CD8-positive, alpha-beta memory T cell (primary cell): ENCODE measurements around the gene PTPN23. TPM values are rescaled to one million over a fixed set of nuclear protein-coding genes. Genes with fewer than 3 reads are reported as not detected.

Experiments
- CTCF ChIA-PET: fragments of 350-600 bp; sonication (Branson Sonifier 250); formaldehyde crosslinking; loops from one replicate; lab custom pipeline; 2021; ENCODE audit warnings: antibody characterized with exemption; lab: Charles Lee
- POLR2A ChIA-PET: fragments of 350-600 bp; sonication (Branson Sonifier 250); formaldehyde crosslinking; loops from one replicate; lab custom pipeline; 2021; ENCODE audit warnings: antibody characterized with exemption; lab: Charles Lee
- DNase-seq, 5 donors: peaks; one replicate each; pipeline versions ENCODE4 v3.0.0 to v3.0.0-alpha.2; 2020 to 2022; ENCODE audit warnings: mixed read lengths in 1 of 5
- H3K27ac ChIP-seq: one replicate; pipeline ENCODE4 v1.7.0; 2013; ENCODE audit warnings: low read depth, mild to moderate bottlenecking, low read length, moderate library complexity
- H3K27me3 ChIP-seq: 2 replicates; pipeline ENCODE4 v1.7.0; 2013; ENCODE audit warnings: low read length, mild to moderate bottlenecking; ENCODE audit not compliant: insufficient read depth, poor library complexity, severe bottlenecking
- H3K36me3 ChIP-seq: 2 replicates; pipeline ENCODE4 v1.7.0; 2013; ENCODE audit warnings: mild to moderate bottlenecking, low read length, moderate library complexity; ENCODE audit not compliant: insufficient read depth
- H3K4me1 ChIP-seq: 2 replicates; pipeline ENCODE4 v1.7.0; 2013; ENCODE audit warnings: mild to moderate bottlenecking, low read length, moderate library complexity; ENCODE audit not compliant: insufficient read depth
- H3K4me3 ChIP-seq: 2 replicates; pipeline ENCODE4 v1.7.0; 2013; ENCODE audit warnings: mild to moderate bottlenecking, low read length
- H3K9me3 ChIP-seq: 2 replicates; pipeline ENCODE4 v1.7.0; 2013; ENCODE audit warnings: mild to moderate bottlenecking, low read length
- H3K27ac Mint-ChIP-seq, 8 donors: one replicate each; pipeline ENCODE4 v1.8.0; 2020 to 2021; ENCODE audit warnings: mixed read lengths in 8 of 8, mild to moderate bottlenecking in 6 of 8, inconsistent platforms in 3 of 8, moderate library complexity in 3 of 8
- H3K27me3 Mint-ChIP-seq, 2 donors: one replicate each; pipeline ENCODE4 v1.8.0; 2020 to 2021; ENCODE audit warnings: mixed read lengths in 2 of 2, mild to moderate bottlenecking in 1 of 2, moderate library complexity in 1 of 2
- H3K36me3 Mint-ChIP-seq, 3 donors: one replicate each; pipeline ENCODE4 v1.8.0; 2020 to 2021; ENCODE audit warnings: mixed read lengths in 3 of 3, inconsistent platforms in 1 of 3, mild to moderate bottlenecking in 1 of 3
- H3K4me1 Mint-ChIP-seq, 3 donors: one replicate each; pipeline ENCODE4 v1.8.0; 2020 to 2021; ENCODE audit warnings: mixed read lengths in 3 of 3, inconsistent platforms in 1 of 3, mild to moderate bottlenecking in 1 of 3
- H3K4me3 Mint-ChIP-seq, 7 donors: one replicate each; pipeline ENCODE4 v1.8.0; 2020 to 2021; ENCODE audit warnings: mixed read lengths in 7 of 7, mild to moderate bottlenecking in 6 of 7, moderate library complexity in 4 of 7, inconsistent platforms in 2 of 7
- H3K9me3 Mint-ChIP-seq, 5 donors: one replicate each; pipeline ENCODE4 v1.8.0; 2020 to 2022; ENCODE audit warnings: mixed read lengths in 5 of 5, mild to moderate bottlenecking in 3 of 5, moderate library complexity in 2 of 5, inconsistent platforms in 1 of 5
- polyA plus RNA-seq: library from polyadenylated mRNA; unstranded; fragments of 300-500 nt; fragmentation: Illumina TruSeq; gene quantifications from one replicate; pipeline ENCODE4 v1.2.3, GENCODE V29; 2021
- total RNA-seq, 2 experiments: library from RNA; stranded (reverse); gene quantifications; one replicate each; pipeline ENCODE4 v1.2.3, GENCODE V29; 2021

Gene PTPN23, protein sequence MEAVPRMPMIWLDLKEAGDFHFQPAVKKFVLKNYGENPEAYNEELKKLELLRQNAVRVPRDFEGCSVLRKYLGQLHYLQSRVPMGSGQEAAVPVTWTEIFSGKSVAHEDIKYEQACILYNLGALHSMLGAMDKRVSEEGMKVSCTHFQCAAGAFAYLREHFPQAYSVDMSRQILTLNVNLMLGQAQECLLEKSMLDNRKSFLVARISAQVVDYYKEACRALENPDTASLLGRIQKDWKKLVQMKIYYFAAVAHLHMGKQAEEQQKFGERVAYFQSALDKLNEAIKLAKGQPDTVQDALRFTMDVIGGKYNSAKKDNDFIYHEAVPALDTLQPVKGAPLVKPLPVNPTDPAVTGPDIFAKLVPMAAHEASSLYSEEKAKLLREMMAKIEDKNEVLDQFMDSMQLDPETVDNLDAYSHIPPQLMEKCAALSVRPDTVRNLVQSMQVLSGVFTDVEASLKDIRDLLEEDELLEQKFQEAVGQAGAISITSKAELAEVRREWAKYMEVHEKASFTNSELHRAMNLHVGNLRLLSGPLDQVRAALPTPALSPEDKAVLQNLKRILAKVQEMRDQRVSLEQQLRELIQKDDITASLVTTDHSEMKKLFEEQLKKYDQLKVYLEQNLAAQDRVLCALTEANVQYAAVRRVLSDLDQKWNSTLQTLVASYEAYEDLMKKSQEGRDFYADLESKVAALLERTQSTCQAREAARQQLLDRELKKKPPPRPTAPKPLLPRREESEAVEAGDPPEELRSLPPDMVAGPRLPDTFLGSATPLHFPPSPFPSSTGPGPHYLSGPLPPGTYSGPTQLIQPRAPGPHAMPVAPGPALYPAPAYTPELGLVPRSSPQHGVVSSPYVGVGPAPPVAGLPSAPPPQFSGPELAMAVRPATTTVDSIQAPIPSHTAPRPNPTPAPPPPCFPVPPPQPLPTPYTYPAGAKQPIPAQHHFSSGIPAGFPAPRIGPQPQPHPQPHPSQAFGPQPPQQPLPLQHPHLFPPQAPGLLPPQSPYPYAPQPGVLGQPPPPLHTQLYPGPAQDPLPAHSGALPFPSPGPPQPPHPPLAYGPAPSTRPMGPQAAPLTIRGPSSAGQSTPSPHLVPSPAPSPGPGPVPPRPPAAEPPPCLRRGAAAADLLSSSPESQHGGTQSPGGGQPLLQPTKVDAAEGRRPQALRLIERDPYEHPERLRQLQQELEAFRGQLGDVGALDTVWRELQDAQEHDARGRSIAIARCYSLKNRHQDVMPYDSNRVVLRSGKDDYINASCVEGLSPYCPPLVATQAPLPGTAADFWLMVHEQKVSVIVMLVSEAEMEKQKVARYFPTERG (N-terminal part only)
- total RNA-seq: 10 to 100 TPM; 30.5 to 36.1 TPM
- 4.4 TPM for polyA plus RNA-seq

GRCh38 chr3:47380601-47381316, at the start of gene PTPN23:
TSS of gene PTPN23 (plus strand) at chr3:47381021. CDS start at chr3:47381097, 76 bp downstream.
- Mint-ChIP-seq H3K4me3 (peak within 1 kb of the TSS; percentile 88 to 100 (median 99)), H3K36me3 (peaks cover 0 to 30% (median 3%) of the 10 kb centered on the region in 3 donors), H3K4me1 (peaks cover 36 to 57% (median 38%) of the 10 kb centered on the region in 3 donors), H3K27ac (peak within 1 kb of the TSS; percentile 88 to 100 (median 100)), H3K9me3 (no peaks in the 10 kb centered on the region), H3K27me3 (peaks cover 0 to 1% of the 10 kb centered on the region in 2 donors)
- CTCF ChIA-PET: interaction anchor here (0.6 to 1.3 kb wide), 3 partner anchors 40 to 1873 kb away, joined by 4 read pairs; no protein-coding TSS in a partner anchor
- H3K4me1 ChIP-seq: peaks cover 28% of the 10 kb centered on the region
- H3K27me3 ChIP-seq: no peaks in the 10 kb centered on the region
- H3K36me3 ChIP-seq: no peaks in the 10 kb centered on the region
- POLR2A ChIA-PET: interaction anchor here (0.9 to 1.7 kb wide), 3 partner anchors 133 to 400 kb away, joined by 3 to 6 read pairs (median 4); partner anchors contain the start of genes ELP6, SETD2 and SMARCC1
- DNase-seq: peak; percentile 98 to 99 (median 99)
- H3K9me3 ChIP-seq: no peaks in the 10 kb centered on the region
- peak within 1 kb of the TSS; percentile 78 for H3K4me3 ChIP-seq
- peak within 1 kb of the TSS; percentile 98 for H3K27ac ChIP-seq

- no peak for DNase-seq
- Mint-ChIP-seq H3K27ac (peak overlapping the region in 2 of 8 donors; percentile 3 to 35), H3K4me1 (no peaks in the 10 kb centered on the region), H3K36me3 (peaks cover 10 to 89% (median 37%) of the 10 kb centered on the region in 3 donors), H3K27me3 (peaks cover 0 to 2% of the 10 kb centered on the region in 2 donors), H3K9me3 (no peaks in the 10 kb centered on the region), H3K4me3 (no peak overlapping the region)
- H3K4me3 ChIP-seq: no peak overlapping the region
- no peaks in the 10 kb centered on the region for H3K9me3 ChIP-seq
- ChIA-PET POLR2A (no interaction called here), CTCF (no interaction called here)
- peaks cover 61% of the 10 kb centered on the region for H3K36me3 ChIP-seq
- H3K27ac ChIP-seq: no peak overlapping the region
- no peaks in the 10 kb centered on the region for H3K4me1 ChIP-seq
- H3K27me3 ChIP-seq: no peaks in the 10 kb centered on the region
Observed at GRCh38 chr3:47333907-47334306, 46.9 kb upstream of the PTPN23 start.

GRCh38 chr3:47337656-47338055, 43.2 kb upstream of the PTPN23 start:
- CTCF ChIA-PET: no interaction called here
- peaks cover 2 to 92% (median 35%) of the 10 kb centered on the region in 3 donors for H3K36me3 Mint-ChIP-seq

DNA sequence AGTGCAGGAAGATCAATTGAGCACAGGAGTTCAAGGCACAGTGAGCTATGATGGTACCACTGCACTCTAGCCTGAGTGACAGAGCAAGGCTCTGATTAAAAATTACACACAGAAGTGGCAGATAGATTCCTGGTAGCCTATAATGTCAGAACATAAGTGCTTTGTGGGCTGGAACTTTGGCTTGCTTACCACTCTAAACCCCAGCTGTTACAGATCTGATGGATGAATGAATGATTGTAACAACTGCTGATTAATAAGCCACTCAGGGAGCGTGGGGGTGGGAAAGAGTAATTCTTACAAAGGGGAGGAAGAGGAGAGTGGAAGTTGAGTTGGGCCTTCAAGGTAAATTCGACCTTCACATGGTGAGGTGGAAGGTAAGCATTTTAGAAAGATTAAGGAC, 40.9 kb upstream of the PTPN23 start:
- Histone ChIP-seq H3K27me3 (no peaks in the 10 kb centered on the region), H3K36me3 (peaks cover 25% of the 10 kb centered on the region), H3K27ac (no peak overlapping the region), H3K4me3 (no peak overlapping the region), H3K9me3 (no peaks in the 10 kb centered on the region), H3K4me1 (no peaks in the 10 kb centered on the region)
- no peak overlapping the region for H3K4me3 Mint-ChIP-seq
- H3K27me3 Mint-ChIP-seq: no peaks in the 10 kb centered on the region
- ChIA-PET POLR2A (no interaction called here), CTCF (interaction anchor here (1.0 to 1.6 kb wide), 2 partner anchors 16 to 474 kb away, joined by 3 to 4 read pairs; no protein-coding TSS in a partner anchor)
- H3K27ac Mint-ChIP-seq: peak overlapping the region in 3 of 8 donors; percentile 17 to 59 (median 25)
- H3K4me1 Mint-ChIP-seq: peaks cover 0 to 4% (median 0%) of the 10 kb centered on the region in 3 donors
- no peak for DNase-seq
- no peaks in the 10 kb centered on the region for H3K9me3 Mint-ChIP-seq
- peaks cover 0 to 92% (median 27%) of the 10 kb centered on the region in 3 donors for H3K36me3 Mint-ChIP-seq

More at GRCh38 chr3:47337656-47338055, 43.2 kb upstream of the PTPN23 start:
- Histone ChIP-seq H3K27me3 (no peaks in the 10 kb centered on the region), H3K9me3 (no peaks in the 10 kb centered on the region), H3K36me3 (peaks cover 47% of the 10 kb centered on the region), H3K4me1 (no peaks in the 10 kb centered on the region), H3K4me3 (no peak overlapping the region), H3K27ac (no peak overlapping the region)
- DNase-seq: no peak
- H3K4me1 Mint-ChIP-seq: peaks cover 0 to 4% (median 0%) of the 10 kb centered on the region in 3 donors
- POLR2A ChIA-PET: no interaction called here
- peaks cover 0 to 2% of the 10 kb centered on the region in 2 donors for H3K27me3 Mint-ChIP-seq
- peak overlapping the region in 2 of 8 donors; percentile 26 to 43 for H3K27ac Mint-ChIP-seq
- no peak overlapping the region for H3K4me3 Mint-ChIP-seq
- no peaks in the 10 kb centered on the region for H3K9me3 Mint-ChIP-seq

DNA sequence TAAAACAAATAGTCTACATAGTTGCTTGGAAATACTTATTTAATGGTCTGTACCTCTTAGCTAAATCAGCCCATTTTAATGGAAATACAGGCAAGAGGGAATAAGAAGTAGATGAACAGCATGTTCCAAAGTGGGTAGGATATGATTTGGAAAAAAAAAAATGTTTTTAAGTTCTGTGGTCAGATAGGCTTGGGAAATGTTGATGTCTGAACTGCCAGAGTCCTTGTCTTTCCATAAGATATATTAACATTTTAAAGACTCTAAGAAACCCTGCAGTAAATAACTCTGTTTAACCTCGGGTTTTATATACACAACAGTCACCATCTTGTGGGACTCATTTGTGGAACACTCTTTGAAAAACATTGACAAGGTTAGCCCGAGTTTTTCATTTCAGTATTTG, 40.0 kb upstream of the PTPN23 start:
- CTCF ChIA-PET: interaction anchor here (1.6 kb wide), 1 partner anchor 475 kb away, joined by 4 read pairs; no protein-coding TSS in a partner anchor
- peaks cover 19% of the 10 kb centered on the region for H3K36me3 ChIP-seq

GRCh38 chr3:47342151-47342550, 38.7 kb upstream of the PTPN23 start:
- H3K36me3 ChIP-seq: peaks cover 12% of the 10 kb centered on the region
- DNase-seq: no peak
- Mint-ChIP-seq H3K36me3 (peaks cover 0 to 81% (median 22%) of the 10 kb centered on the region in 3 donors), H3K27ac (peak overlapping the region in 6 of 8 donors; percentile 19 to 95 (median 66)), H3K9me3 (no peaks in the 10 kb centered on the region), H3K27me3 (no peaks in the 10 kb centered on the region), H3K4me3 (no peak overlapping the region), H3K4me1 (peaks cover 0 to 7% (median 0%) of the 10 kb centered on the region in 3 donors)
- H3K4me3 ChIP-seq: no peak overlapping the region
- POLR2A ChIA-PET: no interaction called here
- no peaks in the 10 kb centered on the region for H3K27me3 ChIP-seq
- H3K9me3 ChIP-seq: no peaks in the 10 kb centered on the region
- no peaks in the 10 kb centered on the region for H3K4me1 ChIP-seq
- no peak overlapping the region for H3K27ac ChIP-seq
- CTCF ChIA-PET: no interaction called here

More for the DNA sequence above, 40.0 kb upstream of the PTPN23 start:
- POLR2A ChIA-PET: no interaction called here
- Histone ChIP-seq H3K4me3 (no peak overlapping the region), H3K4me1 (no peaks in the 10 kb centered on the region), H3K27me3 (no peaks in the 10 kb centered on the region), H3K9me3 (no peaks in the 10 kb centered on the region), H3K27ac (no peak overlapping the region)
- Mint-ChIP-seq H3K9me3 (no peaks in the 10 kb centered on the region), H3K36me3 (peaks cover 0 to 93% (median 26%) of the 10 kb centered on the region in 3 donors), H3K27me3 (no peaks in the 10 kb centered on the region), H3K27ac (peak overlapping the region in 1 of 8 donors; percentile 59), H3K4me1 (peaks cover 0 to 7% (median 0%) of the 10 kb centered on the region in 3 donors), H3K4me3 (no peak overlapping the region)
- DNase-seq: no peak
